Stimulated activated CD8-positive, alpha-beta memory T cell treated with anti-CD3 and anti-CD28 coated beads, Interleukin-2, amount 100 ng/mL, for 48 hours (primary cell): Measurements from ENCODE around the gene BTG2.

Experiments
- DNase-seq, 2 donors: peaks; one replicate each; pipeline ENCODE4 v3.0.0-alpha.2; 2020; ENCODE audit warnings: low read depth in 2 of 2

The BTG2 gene

GRCh38 chr1:203340112-203340790, 34.9 kb downstream of the BTG2 start:
- no peak for DNase-seq

GRCh38 chr1:203342192-203342940, 37.0 kb downstream of the BTG2 start:
- DNase-seq: no peak

GRCh38 chr1:203343956-203344754, 38.8 kb downstream of the BTG2 start:
- no peak for DNase-seq

- DNase-seq: no peak
Measured at GRCh38 chr1:203346060-203346768, 40.9 kb downstream of the BTG2 start.

- DNase-seq: no peak
Measured at GRCh38 chr1:203346769-203347102, 41.4 kb downstream of the BTG2 start.

- DNase-seq: no peak
Measured at GRCh38 chr1:203349166-203349565, 43.8 kb downstream of the BTG2 start.

- no peak for DNase-seq
Measured at GRCh38 chr1:203349773-203350524, 44.6 kb downstream of the BTG2 start.

GRCh38 chr1:203351037-203351625, 45.8 kb downstream of the BTG2 start, which contains the start of gene FMOD:
Gene FMOD (minus strand): TSS chr1:203351122. CDS start chr1:203348270, 2,852 bp downstream.
- DNase-seq: no peak

- no peak for DNase-seq
Measured at GRCh38 chr1:203353486-203353885, 48.2 kb downstream of the BTG2 start.

GRCh38 chr1:203354246-203354645, 48.9 kb downstream of the BTG2 start:
- no peak for DNase-seq

GRCh38 chr1:203359010-203359571, 53.8 kb downstream of the BTG2 start:
- DNase-seq: no peak
